GM12891 (cell line): ENCODE data around the gene EIPR1.

Experiments used
- POLR2A ChIP-seq: IDR thresholded peaks from 2 replicates; pipeline ENCODE4 v1.6.1; 2011; ENCODE audit warnings: low read depth, low read length, control low read depth
- POLR2AphosphoS5 ChIP-seq: IDR thresholded peaks from 2 replicates; pipeline ENCODE4 v1.6.1; 2011; ENCODE audit warnings: low read depth, low read length, control low read depth
- POU2F2 ChIP-seq: IDR thresholded peaks from 2 replicates; pipeline ENCODE4 v1.6.1; 2011; ENCODE audit warnings: low read depth, mild to moderate bottlenecking, control low read depth, low read length, moderate library complexity
- TAF1 ChIP-seq: IDR thresholded peaks from 2 replicates; pipeline ENCODE4 v1.6.1; 2011; ENCODE audit warnings: low read depth, low read length, control low read depth

DNA sequence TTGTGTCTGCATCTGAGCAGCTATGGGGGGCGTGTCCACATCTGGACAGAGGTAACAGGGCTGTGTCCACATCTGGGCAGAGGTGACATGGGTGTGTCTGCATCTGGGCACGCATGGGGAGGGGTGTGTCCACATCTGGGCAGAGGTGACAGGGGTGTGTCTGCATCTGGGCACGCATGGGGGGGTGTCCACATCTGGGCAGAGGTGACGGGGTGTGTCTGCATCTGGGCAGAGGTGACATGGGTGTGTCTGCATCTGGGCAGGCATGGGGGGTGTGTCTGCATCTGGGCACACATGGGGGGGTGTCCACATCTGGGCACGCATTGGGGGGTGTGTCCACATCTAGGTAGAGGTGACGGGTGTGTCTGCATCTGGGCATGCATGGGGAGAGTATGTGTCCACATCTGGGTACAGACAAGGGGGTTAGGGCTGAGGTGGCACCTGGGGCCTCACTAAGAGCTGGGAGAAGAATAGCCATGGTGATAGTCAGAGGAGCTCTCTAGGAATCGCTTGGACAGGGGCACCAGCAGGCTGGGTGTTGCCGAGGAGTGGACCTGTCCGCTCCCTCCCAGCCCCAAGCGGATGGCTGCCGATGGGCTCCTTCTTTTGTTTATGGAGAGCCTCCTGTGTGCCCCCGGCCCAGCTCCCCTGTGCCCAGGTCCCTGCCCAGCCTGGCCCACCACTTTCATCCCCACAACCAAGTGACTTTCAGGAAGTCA lies 177.8 kb downstream of the EIPR1 start:
- TF ChIP-seq POLR2A = no peak
- TF ChIP-seq TAF1 = no peak
- no peak for TF ChIP-seq POLR2AphosphoS5
- TF ChIP-seq POU2F2 = no peak
